Measurements from ENCODE around the gene GNAQ.

DNA sequence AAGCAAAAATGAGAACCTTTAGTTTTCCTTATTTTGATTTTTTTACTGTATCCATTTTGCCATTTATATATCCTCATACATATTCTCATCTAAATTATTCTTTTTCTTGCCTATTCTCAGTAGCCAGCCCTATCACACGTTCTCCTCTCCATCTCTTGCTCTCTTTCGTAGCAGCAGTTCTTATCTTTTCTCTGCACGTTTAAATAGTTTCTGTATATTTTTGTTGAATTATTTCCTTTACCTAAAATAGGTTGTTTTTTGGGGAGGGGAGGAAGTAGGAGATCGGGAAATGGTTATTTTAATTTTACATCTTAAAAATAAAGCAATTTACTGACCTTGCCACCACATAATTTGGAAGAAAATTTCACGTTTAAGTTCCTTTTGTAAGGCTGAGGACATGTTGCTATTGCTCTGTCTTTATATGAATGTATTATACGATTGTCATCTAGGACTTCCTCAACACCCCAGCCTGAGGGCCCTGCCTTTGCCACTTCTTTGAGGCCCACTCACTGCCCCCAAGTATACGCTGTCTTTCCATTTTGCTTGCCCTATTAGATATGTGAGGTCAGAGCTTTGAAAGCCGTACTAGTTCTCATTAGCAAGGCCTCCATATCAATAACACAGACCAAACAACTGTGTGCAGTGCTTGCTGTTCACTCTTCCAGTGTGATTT lies 140.3 kb downstream of the GNAQ start:
- no peak for TF ChIP-seq POLR2A (IDR thresholded peaks at IDR 0.05; ENCODE audit: extremely low read depth, insufficient read length)
- TF ChIP-seq, protein P1, sequence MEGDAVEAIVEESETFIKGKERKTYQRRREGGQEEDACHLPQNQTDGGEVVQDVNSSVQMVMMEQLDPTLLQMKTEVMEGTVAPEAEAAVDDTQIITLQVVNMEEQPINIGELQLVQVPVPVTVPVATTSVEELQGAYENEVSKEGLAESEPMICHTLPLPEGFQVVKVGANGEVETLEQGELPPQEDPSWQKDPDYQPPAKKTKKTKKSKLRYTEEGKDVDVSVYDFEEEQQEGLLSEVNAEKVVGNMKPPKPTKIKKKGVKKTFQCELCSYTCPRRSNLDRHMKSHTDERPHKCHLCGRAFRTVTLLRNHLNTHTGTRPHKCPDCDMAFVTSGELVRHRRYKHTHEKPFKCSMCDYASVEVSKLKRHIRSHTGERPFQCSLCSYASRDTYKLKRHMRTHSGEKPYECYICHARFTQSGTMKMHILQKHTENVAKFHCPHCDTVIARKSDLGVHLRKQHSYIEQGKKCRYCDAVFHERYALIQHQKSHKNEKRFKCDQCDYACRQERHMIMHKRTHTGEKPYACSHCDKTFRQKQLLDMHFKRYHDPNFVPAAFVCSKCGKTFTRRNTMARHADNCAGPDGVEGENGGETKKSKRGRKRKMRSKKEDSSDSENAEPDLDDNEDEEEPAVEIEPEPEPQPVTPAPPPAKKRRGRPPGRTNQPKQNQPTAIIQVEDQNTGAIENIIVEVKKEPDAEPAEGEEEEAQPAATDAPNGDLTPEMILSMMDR (IDR thresholded peaks at IDR 0.05; ENCODE audit: low read depth, low read length), result no peak
